SK-N-SH treated with all-trans-retinoic acid at 6 μM for 48 hours (cell line): ENCODE results near the gene KLC1.
A peak's percentile ranks its signal among the peaks of the same experiment; 100 is the strongest.

Experiments used
- ATAC-seq: fragments of 200-7000 bp; cut with Tn5 transposase; 3 replicates; pipeline ENCODE4 v1.9.1; 2020; ENCODE audit warnings: mild to moderate bottlenecking, moderate library complexity
- ARNTL ChIP-seq: fragments of 450-650 bp; formaldehyde crosslinking; IDR thresholded peaks from 2 replicates; pipeline ENCODE4 v1.5.0; 2020; ENCODE audit warnings: low read depth, mild to moderate bottlenecking, moderate library complexity, borderline replicate concordance
- BACH2 ChIP-seq: fragments of 250-450 bp; sonication (Bioruptor Pico); IDR thresholded peaks from 2 replicates; pipeline ENCODE4 v1.9.0; 2021; ENCODE audit warnings: mild to moderate bottlenecking, borderline replicate concordance
- CSDC2 ChIP-seq: fragments of 250-450 bp; sonication (Bioruptor Pico); IDR thresholded peaks from 2 replicates; pipeline ENCODE4 v1.5.0; 2020; ENCODE audit warnings: mild to moderate bottlenecking, moderate library complexity
- ESRRG ChIP-seq: fragments of 250-450 bp; sonication (Bioruptor Pico); IDR thresholded peaks from 2 replicates; pipeline ENCODE4 v1.6.1; 2021; ENCODE audit warnings: mild to moderate bottlenecking
- GLIS3 ChIP-seq: fragments of 250-450 bp; sonication (Bioruptor Pico); IDR thresholded peaks from 2 replicates; pipeline ENCODE4 v1.5.0; 2020; ENCODE audit warnings: mild to moderate bottlenecking, moderate library complexity
- RARB ChIP-seq: fragments of 250-450 bp; sonication (Bioruptor Pico); IDR thresholded peaks from 2 replicates; pipeline ENCODE4 v1.8.0; 2021; ENCODE audit warnings: mild to moderate bottlenecking, moderate library complexity
- SNAI2 ChIP-seq: fragments of 250-450 bp; sonication (Bioruptor Pico); IDR thresholded peaks from 2 replicates; pipeline ENCODE4 v1.5.0; 2020; ENCODE audit warnings: mild to moderate bottlenecking, moderate library complexity
- TCF4 ChIP-seq: fragments of 250-450 bp; sonication (Bioruptor Pico); IDR thresholded peaks from 2 replicates; pipeline ENCODE4 v1.8.0; 2021; ENCODE audit warnings: mild to moderate bottlenecking, moderate library complexity, borderline replicate concordance
- TOX ChIP-seq: fragments of 250-450 bp; sonication (Bioruptor Pico); IDR thresholded peaks from 2 replicates; pipeline ENCODE4 v1.8.0; 2021; ENCODE audit warnings: mild to moderate bottlenecking, moderate library complexity, borderline replicate concordance
- ZC3H10 ChIP-seq: fragments of 250-450 bp; sonication (Bioruptor Pico); IDR thresholded peaks from 2 replicates; pipeline ENCODE4 v1.5.1; 2021; ENCODE audit warnings: mild to moderate bottlenecking, moderate library complexity
- ZFP3 ChIP-seq: fragments of 250-450 bp; sonication (Bioruptor Pico); IDR thresholded peaks from 2 replicates; pipeline ENCODE4 v1.5.0; 2020; ENCODE audit warnings: mild to moderate bottlenecking, moderate library complexity
- ZFP30 ChIP-seq: fragments of 450-650 bp; formaldehyde crosslinking; IDR thresholded peaks from 2 replicates; pipeline ENCODE4 v1.5.0; 2022; ENCODE audit warnings: mild to moderate bottlenecking, moderate library complexity
- ZNF565 ChIP-seq: fragments of 450-650 bp; formaldehyde crosslinking; conservative IDR thresholded peaks from 2 replicates; pipeline ENCODE4 v1.5.0; 2020; ENCODE audit warnings: low read depth, mild to moderate bottlenecking, moderate library complexity
- ZNF70 ChIP-seq: fragments of 450-650 bp; formaldehyde crosslinking; IDR thresholded peaks from 2 replicates; pipeline ENCODE4 v1.5.0; 2020; ENCODE audit warnings: mild to moderate bottlenecking, moderate library complexity
- ZNF8 ChIP-seq: fragments of 450-650 bp; formaldehyde crosslinking; IDR thresholded peaks from 2 replicates; pipeline ENCODE4 v1.5.0; 2020; ENCODE audit warnings: mild to moderate bottlenecking, moderate library complexity
- TF ChIP-seq, protein P1 (sequence below): fragments of 250-450 bp; sonication (Bioruptor Pico); IDR thresholded peaks from 2 replicates; pipeline ENCODE4 v1.5.1; 2021; ENCODE audit warnings: mild to moderate bottlenecking, moderate library complexity
- TF ChIP-seq, protein P2 (sequence below): fragments of 250-450 bp; sonication (Bioruptor Pico); IDR thresholded peaks from 2 replicates; pipeline ENCODE4 v1.5.1; 2020; ENCODE audit warnings: low read depth, mild to moderate bottlenecking, moderate library complexity
- TF ChIP-seq, protein P3 (sequence below): fragments of 250-450 bp; sonication (Bioruptor Pico); IDR thresholded peaks from 2 replicates; pipeline ENCODE4 v1.8.0; 2020; ENCODE audit warnings: mild to moderate bottlenecking, moderate library complexity, borderline replicate concordance

Gene KLC1

DNA sequence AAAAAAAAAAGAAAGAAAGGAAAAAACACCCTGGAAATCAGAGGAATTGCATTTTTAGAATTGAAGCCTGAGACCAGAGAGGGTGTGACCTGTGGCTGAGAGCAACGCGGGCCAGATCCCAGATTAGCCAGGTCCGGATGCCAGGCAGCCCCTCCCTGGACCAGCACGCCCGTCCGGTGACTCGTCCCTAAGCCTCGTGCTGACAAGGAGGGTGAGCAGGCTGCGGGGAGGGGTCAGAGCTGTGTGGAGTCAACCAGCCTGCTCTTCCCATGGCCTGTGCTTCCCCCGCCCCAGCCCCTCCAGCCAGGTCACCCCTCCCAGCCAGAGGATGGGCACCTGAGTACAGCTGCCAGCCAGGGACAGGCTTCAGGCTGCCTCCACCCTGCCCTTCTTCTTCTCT lies 4.2 kb upstream of the KLC1 start:
- TF ChIP-seq RARB (no peak), ZC3H10 (no peak)
- TF ChIP-seq, all 23 proteins: peak for 0
- ATAC-seq, result peak; percentile 57

DNA sequence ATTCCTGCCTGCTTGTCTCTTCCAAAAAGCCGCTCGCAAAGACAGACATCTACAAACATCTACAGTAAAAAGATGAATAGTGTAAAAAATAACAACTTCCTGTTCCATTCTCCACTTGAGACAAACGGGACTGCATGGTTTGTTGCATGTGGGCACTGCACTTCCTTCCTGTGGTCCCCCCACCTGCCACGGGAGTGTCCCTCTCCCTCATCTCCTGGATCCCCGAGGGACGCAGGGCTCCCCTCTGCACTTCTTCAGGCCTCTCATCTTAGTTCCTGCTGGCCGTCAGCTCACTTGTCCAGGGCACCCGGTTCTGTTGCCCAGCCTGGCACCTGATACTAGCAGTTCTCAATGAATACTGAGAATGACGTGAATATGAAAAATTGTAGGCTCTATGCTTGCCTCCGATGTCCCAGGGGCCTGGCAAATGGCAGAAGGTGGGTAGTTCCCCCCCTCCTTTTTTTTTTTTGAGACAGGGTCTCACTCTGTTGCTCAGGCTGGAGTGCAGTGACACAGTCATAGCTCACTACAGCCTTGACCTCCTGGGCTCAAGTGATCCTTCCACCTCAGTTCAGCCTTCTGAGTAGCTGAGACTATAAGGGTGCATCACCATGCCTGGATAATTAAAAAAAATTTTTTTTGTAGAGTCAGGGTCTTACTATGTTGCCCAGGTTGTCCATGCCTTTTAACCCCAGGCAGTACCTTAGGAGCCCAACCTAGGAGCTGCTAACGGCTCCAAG lies 3.5 kb upstream of the KLC1 start:
- TF ChIP-seq ZNF8 (CRISPR knock-in tag) (no peak), ZC3H10 (no peak), GLIS3 (CRISPR knock-in tag) (no peak)
- no peak for ATAC-seq

DNA sequence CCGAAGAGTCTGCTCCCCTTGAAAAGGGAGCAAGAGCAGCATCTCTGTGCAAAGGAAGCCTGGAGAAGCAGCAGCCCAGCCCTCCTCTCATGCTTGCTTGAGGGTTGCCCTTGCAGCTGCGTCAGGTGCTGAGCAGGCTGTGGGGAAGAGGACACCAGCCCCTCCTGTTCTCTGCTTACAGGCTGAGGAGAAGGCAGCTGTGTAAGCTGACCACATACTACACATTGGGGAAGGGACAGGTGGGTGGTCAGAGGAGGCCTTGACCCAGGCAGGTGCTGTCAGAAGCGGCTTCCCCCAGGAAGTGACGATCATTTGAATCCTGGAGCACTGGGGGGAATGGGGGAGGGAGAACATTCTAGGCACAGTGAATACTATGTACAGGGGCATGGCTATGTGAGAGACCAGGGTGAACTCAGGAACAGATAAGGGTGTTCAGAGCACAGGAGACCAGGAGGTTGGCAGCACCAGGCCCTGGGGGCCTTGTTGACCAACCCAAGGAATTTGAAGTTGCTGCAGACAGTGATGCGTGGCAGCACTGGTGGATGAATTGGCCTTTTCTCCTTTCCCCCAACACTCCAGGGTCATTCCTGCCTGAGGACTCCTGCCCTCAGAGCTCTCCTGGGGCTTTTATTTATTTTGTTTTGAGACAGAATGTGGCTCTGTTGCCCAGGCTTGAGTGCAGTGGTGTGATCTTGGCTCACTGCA lies 2.7 kb upstream of the KLC1 start:
- TF ChIP-seq, protein P1, sequence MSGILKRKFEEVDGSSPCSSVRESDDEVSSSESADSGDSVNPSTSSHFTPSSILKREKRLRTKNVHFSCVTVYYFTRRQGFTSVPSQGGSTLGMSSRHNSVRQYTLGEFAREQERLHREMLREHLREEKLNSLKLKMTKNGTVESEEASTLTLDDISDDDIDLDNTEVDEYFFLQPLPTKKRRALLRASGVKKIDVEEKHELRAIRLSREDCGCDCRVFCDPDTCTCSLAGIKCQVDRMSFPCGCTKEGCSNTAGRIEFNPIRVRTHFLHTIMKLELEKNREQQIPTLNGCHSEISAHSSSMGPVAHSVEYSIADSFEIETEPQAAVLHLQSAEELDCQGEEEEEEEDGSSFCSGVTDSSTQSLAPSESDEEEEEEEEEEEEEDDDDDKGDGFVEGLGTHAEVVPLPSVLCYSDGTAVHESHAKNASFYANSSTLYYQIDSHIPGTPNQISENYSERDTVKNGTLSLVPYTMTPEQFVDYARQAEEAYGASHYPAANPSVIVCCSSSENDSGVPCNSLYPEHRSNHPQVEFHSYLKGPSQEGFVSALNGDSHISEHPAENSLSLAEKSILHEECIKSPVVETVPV (CRISPR knock-in tag), result no peak
- TF ChIP-seq, protein P2, sequence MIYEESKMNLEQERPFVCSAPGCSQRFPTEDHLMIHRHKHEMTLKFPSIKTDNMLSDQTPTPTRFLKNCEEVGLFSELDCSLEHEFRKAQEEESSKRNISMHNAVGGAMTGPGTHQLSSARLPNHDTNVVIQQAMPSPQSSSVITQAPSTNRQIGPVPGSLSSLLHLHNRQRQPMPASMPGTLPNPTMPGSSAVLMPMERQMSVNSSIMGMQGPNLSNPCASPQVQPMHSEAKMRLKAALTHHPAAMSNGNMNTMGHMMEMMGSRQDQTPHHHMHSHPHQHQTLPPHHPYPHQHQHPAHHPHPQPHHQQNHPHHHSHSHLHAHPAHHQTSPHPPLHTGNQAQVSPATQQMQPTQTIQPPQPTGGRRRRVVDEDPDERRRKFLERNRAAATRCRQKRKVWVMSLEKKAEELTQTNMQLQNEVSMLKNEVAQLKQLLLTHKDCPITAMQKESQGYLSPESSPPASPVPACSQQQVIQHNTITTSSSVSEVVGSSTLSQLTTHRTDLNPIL (CRISPR knock-in tag), result no peak
- TF ChIP-seq TOX (CRISPR knock-in tag) (no peak), SNAI2 (CRISPR knock-in tag) (no peak), TCF4 (no peak), ZNF70 (CRISPR knock-in tag) (no peak)
- TF ChIP-seq, all 23 proteins: peak for 0
- no peak for ATAC-seq

DNA sequence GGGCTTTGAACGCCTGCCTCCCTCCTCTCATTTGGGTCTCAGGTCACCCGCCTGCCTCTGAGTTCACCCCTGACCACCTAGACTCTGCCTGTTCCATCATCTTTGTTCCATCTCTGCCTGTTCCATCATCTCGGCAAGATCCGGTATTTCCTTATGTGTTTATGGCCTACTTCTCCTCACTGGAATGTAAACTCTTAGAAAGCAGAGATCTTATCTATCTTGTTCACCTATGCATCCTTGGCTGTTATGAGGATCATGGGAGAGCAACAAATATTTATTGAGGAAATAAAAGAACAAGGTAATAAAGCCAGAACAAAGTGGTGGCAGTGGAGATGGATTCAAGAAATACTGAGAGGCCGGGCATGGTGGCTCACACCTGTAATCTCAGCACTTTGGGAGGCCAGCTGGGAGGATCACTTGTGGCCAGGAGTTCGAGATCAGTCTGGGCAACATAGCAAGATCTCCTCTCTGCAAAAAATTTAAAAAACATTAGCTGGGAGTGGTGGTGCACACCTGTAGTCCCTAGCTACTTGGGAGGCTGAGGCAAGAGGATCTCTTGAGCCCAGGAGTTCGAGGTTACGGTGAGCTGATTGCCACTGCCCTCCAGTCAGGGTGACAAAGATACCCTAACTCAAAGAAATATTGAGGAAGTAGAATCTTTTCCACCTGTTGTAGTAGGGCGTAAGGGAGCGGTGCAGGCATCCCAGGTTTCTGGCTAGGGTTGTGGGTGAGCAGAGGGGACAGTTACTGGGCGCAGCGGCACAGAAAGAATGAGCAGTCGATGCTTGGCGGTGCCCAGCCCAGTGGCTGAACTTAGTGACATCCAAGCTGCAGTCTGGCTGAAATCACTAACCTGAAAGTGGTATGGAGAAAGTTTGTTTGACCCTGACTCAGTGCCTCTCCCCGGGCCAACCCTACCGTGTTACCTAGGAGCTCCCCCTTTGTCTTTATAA lies 1.7 kb upstream of the KLC1 start:
- no peak for TF ChIP-seq ZNF565 (CRISPR knock-in tag)
- no peak for TF ChIP-seq ZFP30 (CRISPR knock-in tag)
- TF ChIP-seq, all 23 proteins: peak for 0
- no peak for ATAC-seq

DNA sequence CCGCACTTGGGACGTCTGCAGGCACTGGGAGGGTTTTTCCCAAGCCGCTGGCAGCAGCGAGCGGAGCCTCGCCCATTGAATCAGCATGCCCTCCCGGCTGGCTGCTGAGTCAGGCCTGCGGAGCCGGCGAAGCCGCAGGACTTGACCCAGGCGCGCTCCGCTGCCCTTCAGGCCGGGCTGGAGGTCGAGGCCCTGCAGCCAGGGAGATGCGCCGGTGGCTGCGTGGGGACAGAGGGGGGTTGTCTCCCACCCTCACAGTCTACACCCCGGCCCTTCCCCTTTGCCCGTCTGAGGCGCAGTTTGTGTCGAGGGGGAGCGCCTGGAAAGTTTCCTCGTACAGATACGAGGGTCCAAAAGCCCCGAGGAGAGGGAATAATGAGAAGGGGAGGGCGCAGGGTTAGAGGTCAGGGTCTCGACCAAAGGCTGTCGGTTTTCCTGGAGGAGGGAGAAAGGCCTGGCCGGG lies 759 bp upstream of the KLC1 start:
- TF ChIP-seq CSDC2 (CRISPR knock-in tag) (no peak), TCF4 (no peak), ZNF565 (CRISPR knock-in tag) (no peak), BACH2 (CRISPR knock-in tag) (no peak), ZFP3 (peak; percentile 58)
- TF ChIP-seq, protein P2 (CRISPR knock-in tag), result 0 out of 2 replicates have a peak, but pooled peaks have one; percentile 12
- ATAC-seq, result peak; percentile 63

DNA sequence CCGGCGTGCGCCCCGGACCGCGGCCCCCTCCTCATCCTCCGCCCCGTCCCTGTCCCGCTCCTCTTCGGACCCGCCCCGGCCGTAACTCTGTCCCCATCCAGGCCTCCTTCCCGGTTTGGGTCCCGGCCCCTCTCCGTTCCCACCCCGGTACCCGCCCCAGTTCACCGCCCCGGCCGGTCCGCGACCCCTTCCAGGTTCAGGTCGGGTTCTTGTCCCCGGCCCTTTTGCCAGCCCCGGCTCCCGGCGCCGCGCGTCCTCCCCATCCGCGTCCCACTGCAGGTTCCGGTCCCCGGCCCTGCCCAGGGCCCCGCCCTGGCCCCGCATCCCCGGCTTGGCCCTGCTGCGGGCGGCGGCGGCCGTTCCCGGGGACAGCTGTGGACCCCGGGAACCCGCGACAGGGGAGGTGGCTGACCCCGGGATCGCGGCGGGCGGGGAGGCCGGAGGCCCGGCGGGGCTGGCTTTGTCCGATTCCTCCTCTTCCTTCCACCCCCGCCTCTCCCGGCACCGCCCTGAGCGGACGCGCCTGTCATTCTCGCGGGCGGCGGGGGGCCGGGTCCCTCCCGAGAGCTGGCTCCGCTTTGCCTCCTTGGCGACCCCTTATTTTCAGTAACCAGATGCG lies 601 bp downstream of the KLC1 start:
- peak; percentile 33 for ATAC-seq
- TF ChIP-seq ZFP30 (CRISPR knock-in tag) (no peak), ARNTL (CRISPR knock-in tag) (no peak), ZFP3 (no peak), TCF4 (no peak), ZC3H10 (no peak), ZNF70 (CRISPR knock-in tag) (no peak), SNAI2 (CRISPR knock-in tag) (no peak), BACH2 (CRISPR knock-in tag) (no peak), ZNF565 (CRISPR knock-in tag) (no peak), ESRRG (CRISPR knock-in tag) (no peak), ZNF8 (CRISPR knock-in tag) (no peak), TOX (CRISPR knock-in tag) (no peak)
- TF ChIP-seq, protein P3, sequence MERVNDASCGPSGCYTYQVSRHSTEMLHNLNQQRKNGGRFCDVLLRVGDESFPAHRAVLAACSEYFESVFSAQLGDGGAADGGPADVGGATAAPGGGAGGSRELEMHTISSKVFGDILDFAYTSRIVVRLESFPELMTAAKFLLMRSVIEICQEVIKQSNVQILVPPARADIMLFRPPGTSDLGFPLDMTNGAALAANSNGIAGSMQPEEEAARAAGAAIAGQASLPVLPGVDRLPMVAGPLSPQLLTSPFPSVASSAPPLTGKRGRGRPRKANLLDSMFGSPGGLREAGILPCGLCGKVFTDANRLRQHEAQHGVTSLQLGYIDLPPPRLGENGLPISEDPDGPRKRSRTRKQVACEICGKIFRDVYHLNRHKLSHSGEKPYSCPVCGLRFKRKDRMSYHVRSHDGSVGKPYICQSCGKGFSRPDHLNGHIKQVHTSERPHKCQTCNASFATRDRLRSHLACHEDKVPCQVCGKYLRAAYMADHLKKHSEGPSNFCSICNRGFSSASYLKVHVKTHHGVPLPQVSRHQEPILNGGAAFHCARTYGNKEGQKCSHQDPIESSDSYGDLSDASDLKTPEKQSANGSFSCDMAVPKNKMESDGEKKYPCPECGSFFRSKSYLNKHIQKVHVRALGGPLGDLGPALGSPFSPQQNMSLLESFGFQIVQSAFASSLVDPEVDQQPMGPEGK, result no peak
- TF ChIP-seq, protein P1 (CRISPR knock-in tag), result no peak
- TF ChIP-seq, protein P2 (CRISPR knock-in tag), result no peak
